Pons (tissue), 1 donor: ENCODE data around the gene TNK1.
A peak's percentile ranks its signal among the peaks of the same experiment; 100 is the strongest.
"Not testable (repeated sequence)": the region's sequence is repeated elsewhere in the genome, so short reads cannot be mapped to it uniquely, and the experiment has no call there.

Experiments
- DNase-seq: peaks from one replicate; pipeline ENCODE4 v3.0.0-alpha.2; 2016; ENCODE audit warnings: low spot score

TNK1 gene

DNA sequence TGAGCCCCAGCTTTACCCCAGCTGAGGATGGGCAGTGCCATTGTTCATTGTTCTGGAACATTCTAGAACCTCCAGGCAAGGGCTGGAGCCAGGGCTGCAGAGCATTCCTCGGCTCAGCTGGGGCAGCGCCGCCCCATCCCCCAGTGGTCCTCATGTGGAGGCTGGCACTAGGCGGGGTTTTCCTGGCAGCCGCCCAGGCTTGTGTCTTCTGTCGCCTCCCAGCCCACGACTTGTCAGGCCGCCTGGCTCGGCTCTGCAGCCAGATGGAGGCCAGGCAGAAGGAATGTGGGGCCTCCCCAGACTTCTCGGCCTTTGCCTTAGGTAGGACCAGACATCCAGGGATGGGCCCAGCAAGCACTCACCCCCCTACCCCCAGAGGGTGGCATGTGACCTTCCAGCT is 25.8 kb upstream of the TNK1 start, which contains the start of gene TMEM95:
TMEM95 (plus strand) TSS at position 104 of the 400 bp plus-strand sequence; CDS start at position 153, 49 bp downstream.
- peak; percentile 78 for DNase-seq

DNA sequence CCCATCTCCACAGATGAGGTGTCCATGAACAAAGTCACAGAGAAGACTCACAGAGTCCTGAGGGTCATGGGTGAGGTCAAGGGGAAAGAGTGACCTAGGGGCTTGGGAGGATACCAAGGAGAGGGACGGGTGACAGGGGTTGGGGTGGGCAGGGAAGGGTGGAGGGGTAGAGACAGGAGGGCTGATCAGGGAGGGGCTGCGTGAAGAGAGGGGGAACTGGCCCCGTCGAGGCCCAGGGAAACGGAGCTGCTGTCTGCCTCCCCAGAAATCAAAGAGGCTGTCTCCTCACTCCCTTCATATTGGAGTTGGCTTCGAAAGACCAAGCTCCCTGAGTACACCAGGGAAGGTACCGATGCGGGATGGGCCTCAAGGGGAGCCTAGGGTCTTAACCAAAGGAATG is 25.3 kb upstream of the TNK1 start:
- DNase-seq: no peak

DNA sequence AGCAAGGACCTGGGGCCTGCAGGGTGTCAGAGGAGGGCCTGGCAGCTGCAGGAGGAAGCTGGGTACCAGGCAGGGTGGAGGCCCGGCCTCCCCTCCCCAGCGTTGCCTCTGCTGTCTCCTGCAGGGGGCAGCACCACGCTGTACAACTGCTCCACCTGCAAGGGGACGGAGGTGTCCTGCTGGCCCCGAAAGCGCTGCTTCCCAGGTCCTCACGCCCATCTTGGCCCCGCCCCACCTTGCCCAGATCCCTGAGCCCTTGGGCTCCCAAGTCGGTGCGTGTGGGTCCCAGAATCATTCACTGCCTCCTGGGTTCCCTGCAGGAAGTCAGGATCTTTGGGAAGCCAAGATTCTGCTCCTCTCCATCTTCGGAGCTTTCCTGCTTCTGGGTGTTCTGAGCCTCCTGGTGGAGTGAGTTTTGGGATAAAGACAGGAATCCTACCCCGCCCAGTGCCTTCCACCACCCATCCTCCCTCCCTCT is 24.8 kb upstream of the TNK1 start:
- DNase-seq: peak; percentile 72

DNA sequence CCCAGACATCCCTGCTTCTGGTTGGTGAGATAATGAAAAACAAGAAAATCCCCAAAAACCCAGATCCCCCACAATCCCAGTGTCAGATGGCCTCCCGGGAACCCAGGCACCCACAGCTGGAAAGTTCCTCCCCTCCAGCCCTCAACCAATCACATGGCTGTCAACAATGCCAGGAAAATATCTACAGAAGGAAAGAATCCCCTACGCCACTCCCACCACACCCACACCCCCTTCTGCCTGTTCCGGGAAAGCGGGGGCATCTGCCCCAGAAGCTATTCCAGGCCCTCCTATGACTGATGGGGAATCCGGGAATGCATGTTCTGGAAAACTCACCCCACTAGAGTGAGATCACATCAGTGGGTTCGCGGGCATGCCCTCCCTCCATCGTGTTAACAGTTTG is 24.1 kb upstream of the TNK1 start:
- DNase-seq: no peak

DNA sequence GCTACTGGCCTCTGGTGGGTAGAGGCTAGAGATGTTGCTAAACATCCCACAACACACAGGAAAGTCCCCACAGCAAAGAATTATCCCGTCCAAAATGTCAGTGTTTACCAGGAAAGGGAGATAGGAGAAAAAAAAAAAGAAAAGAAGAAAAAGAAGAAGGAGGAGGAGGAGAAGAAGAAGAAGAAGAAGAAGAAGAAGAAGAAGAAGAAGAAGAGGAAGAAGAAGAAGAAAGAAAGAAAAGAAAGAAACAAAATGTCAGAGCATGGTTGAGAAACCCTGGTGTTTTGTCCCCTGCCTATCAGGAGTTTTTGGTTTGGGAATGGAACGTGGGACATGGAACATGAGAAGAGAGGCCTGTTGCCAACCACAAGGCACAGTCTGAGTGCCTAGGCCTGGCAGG is 23.5 kb upstream of the TNK1 start:
- DNase-seq: no peak

DNA sequence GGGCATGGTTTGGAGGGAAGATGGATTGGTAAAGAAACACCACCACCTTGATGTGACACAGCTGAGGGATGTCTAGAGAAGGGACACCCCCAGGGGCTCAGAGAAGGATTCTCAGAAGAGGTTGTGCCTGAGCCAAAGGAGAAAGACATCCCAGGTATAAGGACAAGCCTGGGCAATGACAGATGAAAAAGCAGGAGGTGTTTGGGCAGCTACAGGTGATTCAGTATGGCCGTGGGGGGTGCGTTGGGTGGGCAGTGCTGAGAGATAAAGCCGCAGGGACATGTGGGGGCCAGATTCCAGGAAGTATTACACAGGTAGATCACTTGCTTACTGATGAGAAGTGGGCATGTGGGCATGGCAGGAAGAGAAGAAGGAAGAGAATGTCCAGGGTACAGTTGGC is 19.0 kb upstream of the TNK1 start:
- no peak for DNase-seq

DNA sequence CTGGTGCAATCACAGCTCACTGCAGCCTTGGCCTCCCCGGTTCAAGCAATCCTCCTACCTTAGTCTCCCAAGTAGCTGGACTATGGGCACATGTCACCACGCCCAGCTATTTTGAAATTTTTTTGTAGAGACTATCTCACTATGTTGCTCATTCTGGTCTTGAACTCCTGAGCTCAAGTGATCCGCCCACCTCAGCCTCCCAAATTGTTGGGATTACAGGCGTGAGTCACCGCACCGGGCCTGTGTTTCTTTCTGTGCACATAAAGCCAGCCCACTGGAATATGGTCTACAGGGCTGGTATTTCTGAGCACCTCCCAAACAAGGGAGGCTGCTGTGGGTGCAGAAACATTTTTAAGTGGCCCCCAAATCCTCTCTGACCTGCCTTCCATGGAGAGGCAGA is 17.6 kb upstream of the TNK1 start:
- no peak for DNase-seq

DNA sequence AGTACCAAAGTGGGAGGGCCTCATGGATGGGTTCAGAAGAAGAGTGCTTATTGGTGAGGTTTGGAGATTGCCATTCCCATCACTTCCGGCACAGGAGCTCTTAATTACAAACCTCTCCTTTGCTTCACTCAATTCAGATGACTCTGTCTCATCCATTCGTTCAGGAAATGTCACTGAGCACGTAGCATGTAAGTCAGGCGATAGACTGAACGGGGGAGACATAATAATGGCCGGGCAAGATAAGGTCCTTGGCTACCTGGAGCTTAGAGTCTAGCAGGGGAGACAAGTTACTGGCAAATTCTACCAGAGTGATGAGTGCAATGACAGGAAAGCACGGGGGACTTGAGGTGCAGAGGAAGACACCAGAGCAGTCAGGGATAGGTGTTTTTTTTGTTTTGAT is 14.9 kb upstream of the TNK1 start:
- DNase-seq: not testable (repeated sequence)

DNA sequence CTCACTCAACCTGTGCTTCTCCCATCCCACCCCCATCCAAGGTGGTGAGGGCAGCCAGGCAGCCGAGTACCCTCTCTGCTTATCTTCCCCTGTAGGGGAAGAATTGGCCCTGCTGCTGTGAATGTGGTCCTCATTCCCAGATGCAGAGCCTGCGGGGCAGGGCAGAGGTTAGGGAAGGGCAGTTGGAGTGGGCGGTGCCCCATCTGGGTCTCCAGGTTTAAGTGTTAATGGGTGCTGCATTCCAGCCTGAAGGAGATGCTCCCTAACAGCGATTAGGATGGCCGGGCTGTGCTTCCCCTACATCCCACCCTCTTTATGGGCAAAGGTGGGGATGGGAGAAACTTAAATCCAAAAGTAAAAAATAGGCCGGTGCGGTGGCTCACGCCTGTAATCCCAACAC is 13.8 kb upstream of the TNK1 start:
- no peak for DNase-seq

DNA sequence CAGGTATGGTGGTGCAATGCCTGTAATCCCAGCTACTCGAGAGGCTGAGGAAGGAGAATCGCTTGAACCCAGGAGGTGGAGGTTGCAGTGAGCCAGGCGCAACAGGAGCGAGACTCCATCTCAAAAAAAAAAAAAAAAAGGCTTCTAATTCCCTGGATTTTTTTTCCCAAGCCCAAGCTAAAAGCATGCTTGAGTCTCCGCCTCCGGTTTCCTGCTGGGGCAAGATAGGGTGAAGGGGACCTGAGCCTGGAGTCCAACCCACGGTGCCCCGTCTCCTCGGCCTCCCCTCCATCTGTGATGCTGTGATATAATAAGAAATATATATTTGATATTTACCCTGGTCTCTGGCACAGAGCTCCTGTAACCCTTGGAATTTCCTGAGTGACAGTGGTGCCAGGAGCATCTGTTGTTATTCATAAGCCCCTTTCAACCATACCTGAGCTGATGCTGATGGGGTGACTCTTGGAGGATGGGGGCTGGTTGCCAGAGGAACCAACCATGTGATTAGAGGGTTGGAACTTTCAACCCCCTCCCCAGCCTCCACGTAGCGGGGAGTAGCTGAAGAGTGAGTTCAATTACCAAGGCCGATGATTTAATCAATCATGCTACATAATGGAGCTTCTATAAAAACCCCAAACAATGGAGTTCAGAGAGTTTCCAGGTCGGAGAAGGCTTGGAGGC is 12.8 kb upstream of the TNK1 start:
- DNase-seq: no peak

DNA sequence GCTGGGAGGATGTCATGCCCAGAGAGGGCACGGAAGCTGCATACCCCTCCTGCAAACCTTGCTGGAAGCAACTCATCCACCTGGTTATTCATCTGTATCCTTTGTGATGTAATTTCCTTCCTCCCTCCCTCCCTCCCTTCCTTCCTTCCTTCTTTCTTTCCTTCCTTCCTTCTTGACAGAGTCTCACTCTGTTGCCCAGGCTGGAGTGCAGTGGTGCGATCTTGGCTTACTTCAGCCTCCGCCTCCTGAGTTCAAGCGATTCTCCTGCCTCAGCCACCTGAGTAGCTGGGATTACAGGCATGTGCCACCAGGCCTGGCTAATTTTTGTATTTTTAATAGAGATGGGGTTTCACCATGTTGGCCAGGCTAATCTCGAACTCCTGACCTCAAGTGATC is 12.3 kb upstream of the TNK1 start:
- not testable (repeated sequence) for DNase-seq

DNA sequence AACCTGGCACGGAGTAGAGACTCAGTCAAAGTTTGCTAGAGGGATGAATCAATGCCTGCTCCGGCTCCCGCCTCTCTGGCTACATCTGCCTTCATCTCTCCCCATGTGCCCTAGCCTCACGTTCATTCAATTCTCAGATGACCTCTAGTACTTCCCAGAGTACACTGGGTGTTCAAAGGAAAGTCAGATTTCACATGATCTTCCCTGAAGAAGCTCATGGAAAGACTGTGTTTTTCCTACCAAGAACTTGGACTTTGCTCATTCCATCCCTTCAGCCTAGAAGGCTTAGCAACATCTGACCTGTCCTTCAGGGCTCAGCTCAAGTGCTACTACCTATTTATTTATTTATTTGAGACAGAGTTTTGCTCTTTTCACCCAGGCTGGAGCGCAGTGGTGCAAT is 11.1 kb upstream of the TNK1 start:
- DNase-seq: no peak

DNA sequence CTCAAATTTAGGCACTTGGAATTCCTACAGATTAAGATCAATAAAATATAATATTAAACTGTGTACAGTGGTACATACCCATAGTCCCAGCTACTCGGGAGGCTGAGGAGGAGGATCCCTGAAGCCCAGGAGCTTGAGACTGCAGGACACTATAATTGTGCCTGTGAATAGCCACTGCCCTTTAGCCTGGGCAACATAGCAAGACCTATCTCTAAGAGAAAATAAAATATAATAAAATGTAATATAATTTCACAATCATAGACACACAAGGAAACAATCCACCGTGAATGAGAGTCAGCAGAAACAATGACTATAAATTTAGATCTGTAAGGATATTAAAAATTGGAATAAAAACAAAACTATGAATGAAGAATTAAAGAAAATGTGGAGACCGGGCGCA is 10.0 kb upstream of the TNK1 start:
- no peak for DNase-seq

DNA sequence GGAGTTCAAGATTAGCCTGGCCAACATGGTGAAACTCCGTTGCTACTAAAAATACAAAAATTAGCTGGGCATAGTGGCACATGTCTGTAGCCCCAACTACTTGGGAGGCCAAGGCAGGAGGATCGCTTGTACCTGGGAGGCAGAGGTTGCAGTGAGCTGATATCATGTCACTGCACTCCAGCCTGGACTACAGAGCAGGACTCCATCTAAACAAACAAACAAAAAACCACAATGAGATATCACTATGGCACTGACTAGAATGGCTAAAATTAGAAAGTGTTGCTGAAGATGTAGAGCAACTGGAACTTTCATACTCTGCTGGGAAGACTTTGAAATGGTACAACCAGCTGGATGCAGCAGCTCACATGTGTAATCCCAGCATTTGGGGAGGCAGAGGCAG is 6.5 kb upstream of the TNK1 start:
- no peak for DNase-seq

DNA sequence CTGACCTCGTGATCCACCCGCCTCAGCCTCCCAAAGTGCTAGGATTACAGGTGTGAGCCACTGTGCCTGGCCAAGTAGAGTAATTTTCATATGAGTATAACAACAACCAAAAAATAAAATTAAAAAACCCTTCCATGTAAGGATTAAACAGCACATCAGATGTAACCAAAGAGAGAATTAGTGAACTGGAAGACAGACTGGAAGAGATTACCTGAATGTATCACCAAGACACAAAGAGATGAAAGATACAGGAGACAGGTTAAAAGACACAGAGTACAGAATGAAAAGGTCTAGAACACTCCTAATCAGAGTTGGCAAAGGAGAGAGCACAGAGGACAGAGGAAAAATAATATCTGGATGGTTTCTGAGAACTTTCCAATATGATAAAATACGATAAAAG is 1.8 kb upstream of the TNK1 start:
- no peak for DNase-seq

DNA sequence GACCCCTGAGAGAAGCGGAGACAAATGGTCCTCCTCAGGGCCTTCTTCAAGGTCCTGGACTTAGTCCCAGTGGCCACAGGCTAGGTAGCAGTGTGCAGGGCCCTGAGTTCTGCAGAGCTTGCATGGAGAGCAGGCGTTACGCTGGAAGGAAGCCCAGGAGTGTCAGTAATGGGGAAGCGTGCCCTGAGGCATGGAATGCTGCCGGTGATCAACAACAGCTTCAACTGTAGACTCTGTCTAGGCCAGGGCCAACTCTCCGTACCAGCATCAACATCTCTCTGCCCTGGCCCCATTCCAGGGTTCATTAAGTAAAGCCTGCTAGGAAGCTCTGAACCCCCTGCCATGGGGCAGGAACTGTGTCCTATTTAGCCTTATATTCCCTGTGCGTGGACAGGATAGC is 568 bp upstream of the TNK1 start:
- DNase-seq: no peak

DNA sequence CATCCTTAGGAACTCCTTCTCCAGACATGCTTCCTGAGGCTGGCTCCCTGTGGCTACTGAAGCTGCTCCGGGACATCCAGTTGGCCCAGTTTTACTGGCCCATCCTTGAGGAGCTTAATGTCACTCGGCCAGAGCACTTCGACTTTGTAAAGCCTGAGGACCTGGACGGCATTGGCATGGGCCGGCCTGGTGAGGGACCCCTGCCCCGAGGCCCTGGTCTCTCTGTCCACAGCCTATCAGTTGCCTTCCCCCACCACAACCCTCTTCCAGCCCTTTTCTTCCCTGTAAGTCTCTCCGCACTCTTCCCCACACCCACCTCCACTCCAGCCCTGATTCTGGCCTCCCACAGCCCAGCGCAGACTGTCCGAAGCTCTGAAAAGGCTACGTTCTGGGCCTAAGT is 2.0 kb downstream of the TNK1 start:
- DNase-seq: no peak

DNA sequence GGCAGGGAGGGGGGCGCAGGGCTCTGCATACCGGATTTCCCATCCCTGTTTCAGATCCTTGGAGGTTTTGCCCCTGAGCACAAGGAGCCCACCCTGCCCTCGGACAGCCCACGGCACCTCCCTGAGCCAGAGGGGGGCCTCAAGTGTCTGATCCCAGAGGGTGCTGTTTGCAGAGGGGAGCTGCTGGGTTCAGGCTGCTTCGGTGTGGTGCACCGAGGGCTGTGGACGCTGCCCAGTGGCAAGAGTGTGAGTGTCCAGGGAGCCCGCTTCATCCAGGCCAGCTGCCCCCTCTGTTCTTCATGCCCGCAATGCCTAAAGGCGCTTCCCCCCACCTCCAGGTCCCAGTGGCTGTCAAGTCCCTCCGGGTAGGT is 2.5 kb downstream of the TNK1 start:
- no peak for DNase-seq

DNA sequence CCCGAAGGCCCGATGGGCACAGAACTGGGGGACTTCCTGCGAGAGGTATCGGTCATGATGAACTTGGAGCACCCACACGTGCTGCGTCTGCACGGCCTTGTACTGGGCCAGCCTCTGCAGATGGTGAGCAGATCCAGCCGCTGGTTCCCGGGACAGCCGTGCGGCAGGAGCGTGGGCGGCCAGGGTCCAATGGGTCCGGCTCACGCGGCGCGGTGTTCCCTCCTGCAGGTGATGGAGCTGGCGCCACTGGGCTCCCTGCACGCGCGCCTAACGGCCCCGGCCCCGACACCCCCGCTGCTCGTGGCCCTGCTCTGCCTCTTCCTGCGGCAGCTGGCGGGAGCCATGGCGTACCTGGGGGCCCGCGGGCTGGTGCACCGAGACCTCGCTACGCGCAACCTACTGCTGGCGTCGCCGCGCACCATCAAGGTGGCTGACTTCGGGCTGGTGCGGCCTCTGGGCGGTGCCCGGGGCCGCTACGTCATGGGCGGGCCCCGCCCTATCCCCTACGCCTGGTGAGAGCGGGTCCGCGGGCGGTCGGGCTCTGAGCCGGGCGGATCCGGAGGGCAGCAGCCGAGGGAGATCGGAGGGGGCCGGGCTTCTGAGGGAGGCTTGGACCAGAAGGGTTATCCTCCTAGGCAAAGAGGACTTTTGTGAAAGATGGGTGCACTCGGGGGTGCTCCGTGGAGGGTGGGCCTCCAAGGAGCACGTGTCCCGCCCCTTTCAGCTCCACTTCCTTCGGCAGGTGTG is 3.0 kb downstream of the TNK1 start:
- no peak for DNase-seq

DNA sequence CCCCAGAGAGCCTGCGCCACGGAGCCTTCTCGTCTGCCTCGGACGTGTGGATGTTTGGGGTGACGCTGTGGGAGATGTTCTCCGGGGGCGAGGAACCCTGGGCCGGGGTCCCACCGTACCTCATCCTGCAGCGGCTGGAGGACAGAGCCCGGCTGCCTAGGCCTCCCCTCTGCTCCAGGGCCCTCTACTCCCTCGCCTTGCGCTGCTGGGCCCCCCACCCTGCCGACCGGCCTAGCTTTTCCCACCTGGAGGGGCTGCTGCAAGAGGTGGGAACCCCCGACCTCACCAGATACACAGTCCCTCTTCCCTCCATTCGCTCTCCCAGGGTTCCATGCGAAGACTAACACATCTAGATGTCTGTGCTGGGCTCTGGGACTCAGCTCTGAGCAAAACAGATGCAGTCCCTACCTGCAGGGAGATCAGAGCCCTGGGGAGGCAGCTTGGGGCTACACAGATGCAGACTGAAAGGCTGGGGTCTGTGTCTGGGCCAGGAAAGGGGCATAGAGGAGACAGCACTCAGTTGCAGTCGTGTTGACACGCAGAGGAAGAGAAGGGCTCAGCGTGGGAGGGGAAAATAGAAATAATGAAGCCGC is 3.7 kb downstream of the TNK1 start:
- no peak for DNase-seq

DNA sequence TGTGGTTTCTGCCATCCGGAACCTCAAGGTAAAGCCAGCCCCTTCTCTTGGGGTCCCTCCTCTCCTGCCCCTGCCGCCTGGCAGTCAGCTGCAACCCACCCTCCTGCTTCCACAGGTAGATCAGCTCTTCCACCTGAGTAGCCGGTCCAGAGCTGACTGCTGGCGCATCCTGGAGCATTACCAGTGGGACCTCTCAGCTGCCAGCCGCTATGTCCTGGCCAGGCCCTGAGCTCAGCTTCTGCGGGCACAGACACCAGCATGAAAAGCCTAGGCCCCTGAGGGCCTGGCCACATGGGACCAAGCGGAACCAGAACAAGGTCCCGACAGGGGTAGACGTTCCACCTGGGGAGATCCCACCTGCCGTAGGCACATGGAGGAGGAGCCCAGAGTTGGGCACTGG is 8.0 kb downstream of the TNK1 start:
- no peak for DNase-seq

DNA sequence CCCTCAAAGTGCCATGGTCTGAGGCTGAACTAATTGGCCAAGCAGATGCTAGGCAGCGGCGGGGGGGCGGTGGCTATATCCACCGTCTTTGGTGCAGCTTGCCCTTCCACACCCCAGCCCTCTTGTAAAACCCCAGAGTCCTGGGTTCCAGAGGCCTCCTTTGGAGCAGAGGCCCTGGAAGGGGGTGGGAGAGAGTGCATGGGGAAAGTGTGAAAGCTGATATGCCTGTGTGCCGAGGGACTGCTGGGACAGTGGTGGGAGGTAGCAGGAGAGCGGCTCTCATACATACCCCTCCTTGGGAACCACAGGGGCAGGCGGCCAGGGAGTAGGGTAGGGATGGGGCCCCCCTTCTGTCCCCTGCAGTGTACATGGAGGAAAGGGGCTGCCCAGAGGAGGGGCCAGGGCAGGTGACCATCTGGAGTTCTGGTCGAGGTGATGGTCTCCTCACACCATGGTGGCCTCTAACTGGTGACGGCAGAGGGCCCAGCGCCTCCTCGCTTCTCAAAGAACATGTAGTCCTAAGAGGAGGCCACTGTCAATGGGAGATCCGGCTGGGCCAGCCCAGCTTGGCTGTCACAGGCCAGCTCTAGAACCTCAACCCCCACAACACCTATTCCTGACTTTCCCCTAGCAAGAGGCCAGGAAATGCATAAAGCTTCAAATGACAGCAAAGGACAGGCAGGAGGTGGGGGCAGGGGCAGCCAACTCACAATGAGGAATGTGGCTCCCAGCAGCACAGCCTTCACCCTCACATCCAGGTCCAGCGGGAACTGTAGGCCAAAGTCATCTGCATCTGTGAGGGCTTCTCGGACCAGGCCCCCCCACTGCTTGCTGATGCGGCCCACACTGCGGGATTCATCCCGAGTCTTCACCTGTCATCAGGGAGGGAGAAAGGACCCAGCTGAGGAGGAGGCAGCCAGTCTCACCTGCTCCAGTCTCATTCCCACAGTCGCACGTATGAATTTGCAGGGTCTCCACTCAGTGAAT is 9.3 kb downstream of the TNK1 start:
- no peak for DNase-seq
